Myocyte (in vitro differentiated cells): Measurements from ENCODE around the gene CACNA1S. TPM values are rescaled to one million over a fixed set of nuclear protein-coding genes. Genes with fewer than 3 reads are reported as not detected.

Experiments
- DNase-seq: peaks from one replicate; pipeline ENCODE4 v3.0.0-alpha.2; 2012; ENCODE audit warnings: low read depth
- total RNA-seq: library from RNA; depleted of rRNA; stranded (reverse); fragments of >200 nt; gene quantifications from 2 replicates; pipeline ENCODE4 v1.2.3, GENCODE V29; 2014

Gene CACNA1S
- total RNA-seq, 1 donor from 2014 or later: 57.2 TPM

GRCh38 chr1:201038186-201038876 lies 73.9 kb downstream of the CACNA1S start:
- no peak for DNase-seq

GRCh38 chr1:201036188-201036842 lies 75.9 kb downstream of the CACNA1S start:
- DNase-seq: no peak

GRCh38 chr1:201034671-201035070 lies 77.6 kb downstream of the CACNA1S start:
- DNase-seq: no peak

- no peak for DNase-seq
Observed at GRCh38 chr1:201032408-201032807, 79.8 kb downstream of the CACNA1S start.

- no peak for DNase-seq
Observed at GRCh38 chr1:201028461-201028889, 83.8 kb downstream of the CACNA1S start.

GRCh38 chr1:201026836-201027235 lies 85.4 kb downstream of the CACNA1S start:
- DNase-seq: no peak

GRCh38 chr1:201026234-201026633 lies 86.0 kb downstream of the CACNA1S start:
- DNase-seq: no peak

GRCh38 chr1:201025571-201026002 lies 86.6 kb downstream of the CACNA1S start:
- DNase-seq: no peak

GRCh38 chr1:201024625-201024998 lies 87.6 kb downstream of the CACNA1S start:
- DNase-seq: no peak

- no peak for DNase-seq
Observed at GRCh38 chr1:201023920-201024624, 88.2 kb downstream of the CACNA1S start.

GRCh38 chr1:201023517-201023902 lies 88.7 kb downstream of the CACNA1S start, which contains the start of gene KIF21B:
Gene KIF21B (minus strand): TSS chr1:201023714. CDS start chr1:201023383, 331 bp downstream.
- peak; percentile 30 for DNase-seq

- DNase-seq: no peak
Observed at GRCh38 chr1:201022820-201023516, 89.3 kb downstream of the CACNA1S start.

GRCh38 chr1:201022493-201022819 lies 89.8 kb downstream of the CACNA1S start:
- DNase-seq: no peak

GRCh38 chr1:201021630-201022492 lies 90.4 kb downstream of the CACNA1S start:
- DNase-seq: no peak

- DNase-seq: no peak
Observed at GRCh38 chr1:201020721-201021629, 91.3 kb downstream of the CACNA1S start.

GRCh38 chr1:201020040-201020591 lies 92.1 kb downstream of the CACNA1S start:
- DNase-seq: no peak

- DNase-seq: peak; percentile 63
Observed at GRCh38 chr1:201019321-201019977, 92.8 kb downstream of the CACNA1S start.

- DNase-seq: no peak
Observed at GRCh38 chr1:201017828-201018163, 94.4 kb downstream of the CACNA1S start.
